Adrenal gland (tissue), 5 donors: Measurements from ENCODE around the gene MPC1.

Source experiments
- CTCF ChIP-seq, 6 experiments: fragments of 450-650 bp in 4 of 6; fragments of 200-600 bp in 2 of 6; sonication (generic) in 1 of 6; IDR thresholded peaks; 1 replicate in 5 of 6; 2 replicates in 1 of 6; pipeline versions ENCODE4 v1.5.1 to v1.8.0; 2016 to 2021; ENCODE audit warnings: antibody characterized with exemption in 6 of 6, mild to moderate bottlenecking in 2 of 6, moderate library complexity in 1 of 6
- POLR2A ChIP-seq, 2 donors: fragments of 450-650 bp; IDR thresholded peaks; one replicate each; pipeline ENCODE4 v1.6.1; 2017; ENCODE audit warnings: antibody characterized with exemption in 2 of 2, mild to moderate bottlenecking in 2 of 2, moderate library complexity in 1 of 2
- donor health status: DM: no; HTN: no; CAD: no.

- TF ChIP-seq CTCF (IDR thresholded peaks at IDR 0.05) (no peak), POLR2A (IDR thresholded peaks at IDR 0.05) (peak; percentile 22 to 74)
Observed at GRCh38 chr6:166382933-166383801, at the start of gene MPC1.
